ENCODE data around the gene KCNIP4. TPM values are rescaled to one million over a fixed set of nuclear protein-coding genes. Genes with fewer than 3 reads are reported as not detected.

Gene KCNIP4
- total RNA-seq, 1 donor, result 1.7 TPM

DNA sequence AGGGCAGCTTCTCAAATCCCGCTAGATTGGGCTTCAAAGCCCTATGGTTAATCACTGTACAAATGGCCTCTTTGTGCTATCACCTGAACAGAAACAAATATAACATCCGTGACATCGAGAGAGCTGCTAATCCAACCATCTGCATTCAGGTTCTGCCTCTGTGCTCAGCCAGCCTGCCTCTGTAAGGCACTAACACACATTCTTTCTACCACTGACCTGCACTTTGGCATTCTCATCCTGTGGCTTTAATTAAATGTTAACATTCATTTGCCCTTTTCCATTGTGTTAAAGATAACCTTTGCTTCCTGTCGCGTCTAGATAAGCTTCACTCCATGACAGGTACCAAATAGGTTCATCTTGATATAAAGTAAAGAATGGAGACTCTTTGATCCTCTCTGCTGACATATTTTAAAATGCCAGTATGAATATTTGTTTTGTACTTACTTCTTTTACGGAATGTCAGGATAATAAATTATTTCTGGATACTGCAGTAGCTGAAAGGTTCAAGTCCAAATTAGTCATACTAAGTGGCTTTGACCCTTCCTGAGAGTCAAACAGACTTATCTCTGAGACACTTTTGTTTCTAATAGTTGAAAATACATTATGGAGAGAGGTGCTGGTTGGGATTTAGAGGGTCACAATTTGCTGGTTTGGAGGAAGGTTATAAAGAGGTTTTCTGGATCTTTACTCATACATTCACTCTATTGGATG is 742.6 kb downstream of the KCNIP4 start:
- TF ChIP-seq, protein P1, sequence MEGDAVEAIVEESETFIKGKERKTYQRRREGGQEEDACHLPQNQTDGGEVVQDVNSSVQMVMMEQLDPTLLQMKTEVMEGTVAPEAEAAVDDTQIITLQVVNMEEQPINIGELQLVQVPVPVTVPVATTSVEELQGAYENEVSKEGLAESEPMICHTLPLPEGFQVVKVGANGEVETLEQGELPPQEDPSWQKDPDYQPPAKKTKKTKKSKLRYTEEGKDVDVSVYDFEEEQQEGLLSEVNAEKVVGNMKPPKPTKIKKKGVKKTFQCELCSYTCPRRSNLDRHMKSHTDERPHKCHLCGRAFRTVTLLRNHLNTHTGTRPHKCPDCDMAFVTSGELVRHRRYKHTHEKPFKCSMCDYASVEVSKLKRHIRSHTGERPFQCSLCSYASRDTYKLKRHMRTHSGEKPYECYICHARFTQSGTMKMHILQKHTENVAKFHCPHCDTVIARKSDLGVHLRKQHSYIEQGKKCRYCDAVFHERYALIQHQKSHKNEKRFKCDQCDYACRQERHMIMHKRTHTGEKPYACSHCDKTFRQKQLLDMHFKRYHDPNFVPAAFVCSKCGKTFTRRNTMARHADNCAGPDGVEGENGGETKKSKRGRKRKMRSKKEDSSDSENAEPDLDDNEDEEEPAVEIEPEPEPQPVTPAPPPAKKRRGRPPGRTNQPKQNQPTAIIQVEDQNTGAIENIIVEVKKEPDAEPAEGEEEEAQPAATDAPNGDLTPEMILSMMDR (IDR thresholded peaks at IDR 0.05; ENCODE audit: insufficient read depth, low read length), result no peak
- H3K4me3 ChIP-seq (ENCODE audit: low read depth, low read length), result no peak overlapping the region
- DNase-seq (ENCODE audit: low read depth), result no peak

DNA sequence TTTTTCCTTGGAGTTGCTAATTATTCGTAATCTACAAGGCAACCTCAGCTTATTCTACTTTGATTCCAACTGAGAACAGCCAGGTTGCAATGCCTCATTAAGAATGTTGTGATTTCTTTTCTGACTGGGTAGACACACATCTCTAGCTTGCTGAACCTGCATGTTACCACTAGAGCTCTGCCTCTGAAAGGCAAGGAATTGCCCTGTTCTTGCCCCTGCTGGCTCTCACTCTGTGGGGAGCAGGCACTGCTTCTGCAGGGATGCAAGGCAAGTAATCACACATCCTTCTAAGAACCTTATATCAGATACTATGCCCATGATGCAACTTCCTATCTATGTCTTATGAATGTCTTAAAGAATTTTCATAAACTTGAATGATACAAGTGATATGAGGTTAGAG is 745.2 kb downstream of the KCNIP4 start:
- no peak for DNase-seq (ENCODE audit: low read depth)
- TF ChIP-seq, protein P1 (IDR thresholded peaks at IDR 0.05; ENCODE audit: insufficient read depth, low read length), result no peak
- no peak overlapping the region for H3K4me3 ChIP-seq (ENCODE audit: low read depth, low read length)

DNA sequence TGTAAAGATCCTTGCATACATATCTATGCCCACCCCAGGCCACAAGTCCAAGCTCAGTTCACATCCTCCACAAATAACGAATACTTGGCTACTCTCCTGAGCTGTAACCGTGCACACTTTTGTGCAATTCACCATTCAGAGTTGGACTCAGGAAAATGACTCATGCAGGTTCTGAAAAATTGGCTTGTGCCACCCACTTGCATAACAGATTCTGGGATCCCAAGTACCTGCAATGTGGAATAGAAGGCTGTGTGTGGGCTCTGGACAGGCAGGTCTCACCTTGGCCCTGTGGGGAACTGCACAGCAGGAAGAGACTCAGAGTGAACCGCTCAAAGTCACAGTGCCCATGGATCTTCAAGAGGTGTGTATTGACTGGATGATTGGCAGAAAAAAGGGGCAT is 745.6 kb downstream of the KCNIP4 start:
- TF ChIP-seq, protein P1 (IDR thresholded peaks at IDR 0.05; ENCODE audit: insufficient read depth, low read length), result no peak
- no peak overlapping the region for H3K4me3 ChIP-seq (ENCODE audit: low read depth, low read length)
- no peak for DNase-seq (ENCODE audit: low read depth)

DNA sequence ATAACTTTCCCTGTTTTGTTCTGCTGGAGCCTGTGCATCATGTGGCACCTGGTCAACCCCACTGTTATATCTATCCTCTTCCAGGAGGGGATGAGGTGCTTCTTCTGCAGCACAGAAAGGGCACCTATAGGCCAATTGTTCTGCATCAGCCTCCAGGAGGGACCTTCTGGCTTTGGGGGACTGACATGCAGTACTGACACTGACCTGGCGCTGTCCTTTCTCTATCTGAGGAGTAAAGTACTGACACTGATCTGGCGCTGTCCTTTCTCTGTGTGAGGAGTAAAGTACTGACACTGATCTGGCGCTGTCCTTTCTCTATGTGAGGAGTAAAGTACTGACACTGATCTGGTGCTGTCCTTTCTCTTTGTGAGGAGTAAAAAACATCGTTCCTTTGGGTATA is 749.9 kb downstream of the KCNIP4 start:
- TF ChIP-seq, protein P1 (IDR thresholded peaks at IDR 0.05; ENCODE audit: insufficient read depth, low read length), result no peak
- no peak for DNase-seq (ENCODE audit: low read depth)

DNA sequence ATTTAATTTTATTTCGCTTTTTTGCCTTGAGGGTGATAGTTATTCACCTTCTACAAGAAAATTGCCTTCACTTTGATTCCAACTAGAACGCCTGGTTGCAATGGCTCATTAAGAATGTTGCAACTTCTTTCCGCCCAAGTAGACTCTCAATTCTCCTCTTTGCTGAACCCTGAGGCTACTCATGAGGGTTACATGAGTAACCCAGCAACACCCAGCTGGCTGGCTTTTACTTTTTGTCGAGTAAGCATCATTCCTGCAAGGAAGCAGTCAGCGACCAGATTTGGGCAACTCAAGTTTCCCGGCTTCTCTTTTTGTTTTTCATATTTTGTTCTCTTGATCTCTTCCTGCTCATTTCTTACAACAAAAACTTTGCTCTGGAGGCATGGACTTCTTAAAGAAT is 752.9 kb downstream of the KCNIP4 start:
- H3K4me3 ChIP-seq (ENCODE audit: low read depth, low read length), result no peak overlapping the region
- TF ChIP-seq, protein P1 (IDR thresholded peaks at IDR 0.05; ENCODE audit: insufficient read depth, low read length), result no peak
- DNase-seq (ENCODE audit: low read depth), result no peak

More for the DNA sequence above, 749.9 kb downstream of the KCNIP4 start:
- H3K4me3 ChIP-seq (ENCODE audit: low read depth, low read length), result no peak overlapping the region

DNA sequence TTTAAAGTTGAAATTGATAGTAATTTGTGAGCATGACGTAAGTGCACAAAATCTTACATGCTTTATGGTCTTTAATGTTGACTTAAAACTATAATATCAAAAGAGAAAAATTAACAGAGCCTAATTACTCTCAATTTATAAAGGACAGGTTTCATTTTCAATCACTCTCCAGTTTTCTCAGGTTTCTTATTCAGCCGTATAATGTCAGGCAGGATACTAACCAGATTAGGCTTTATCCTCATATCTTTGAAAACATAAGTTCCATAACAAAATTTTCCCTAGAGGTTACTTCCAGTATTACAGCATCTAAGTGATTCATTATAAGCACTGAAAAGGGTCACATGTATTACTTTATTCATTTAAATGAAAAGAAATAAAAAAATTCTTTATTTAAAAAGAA is 756.2 kb downstream of the KCNIP4 start:
- no peak overlapping the region for H3K4me3 ChIP-seq (ENCODE audit: low read depth, low read length)
- DNase-seq (ENCODE audit: low read depth), result no peak
- TF ChIP-seq, protein P1 (IDR thresholded peaks at IDR 0.05; ENCODE audit: insufficient read depth, low read length), result peak; percentile 16

DNA sequence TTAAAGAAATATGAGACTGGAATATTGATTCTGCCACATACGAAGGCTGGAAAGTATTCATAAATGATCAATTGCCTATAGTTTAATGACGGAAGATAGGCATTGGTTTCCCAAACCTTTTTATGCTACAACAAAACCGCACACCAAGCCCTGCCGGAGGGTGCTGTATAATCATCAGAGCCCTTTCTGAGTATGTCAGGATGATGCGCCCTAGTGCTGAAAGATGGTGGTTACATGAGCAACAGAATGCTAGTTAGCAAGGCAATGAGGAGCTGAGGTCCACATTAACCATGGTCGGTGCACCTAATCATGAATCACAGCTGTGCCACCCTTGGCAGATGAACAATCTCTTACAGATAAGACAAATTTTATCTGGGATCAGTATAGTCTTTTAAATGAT is 757.3 kb downstream of the KCNIP4 start:
- DNase-seq (ENCODE audit: low read depth), result no peak
- TF ChIP-seq, protein P1 (IDR thresholded peaks at IDR 0.05; ENCODE audit: insufficient read depth, low read length), result no peak
- no peak overlapping the region for H3K4me3 ChIP-seq (ENCODE audit: low read depth, low read length)
